NCI-H774 (cell line): ENCODE data around the gene EFNA1.

Source experiments
- DNase-seq: peaks from one replicate; lab custom pipeline; 2025; lab: John Stamatoyannopoulos, UW

The EFNA1 gene

GRCh38 chr1:155127105-155127966 lies at the start of gene EFNA1:
Gene EFNA1, plus strand, starts transcription at chr1:155127876. Its CDS starts 102 bp downstream, at chr1:155127978.
- DNase-seq, result peak; percentile 52

- peak; percentile 63 for DNase-seq
Measured at GRCh38 chr1:155078469-155079209, 49.0 kb upstream of the EFNA1 start, which contains the start of gene EFNA3. Gene EFNA3, plus strand, starts transcription at chr1:155078837. Its CDS starts 105 bp downstream, at chr1:155078942.

- no peak for DNase-seq
Measured at GRCh38 chr1:155079210-155079486, 48.5 kb upstream of the EFNA1 start.

GRCh38 chr1:155079487-155080311 lies 48.0 kb upstream of the EFNA1 start:
- no peak for DNase-seq

GRCh38 chr1:155080312-155081228 lies 47.1 kb upstream of the EFNA1 start:
- DNase-seq, result no peak

GRCh38 chr1:155081472-155082300 lies 46.0 kb upstream of the EFNA1 start:
- DNase-seq, result no peak

- DNase-seq, result no peak
Measured at GRCh38 chr1:155082301-155083051, 45.2 kb upstream of the EFNA1 start.

GRCh38 chr1:155083052-155083541 lies 44.6 kb upstream of the EFNA1 start:
- no peak for DNase-seq

GRCh38 chr1:155083865-155084721 lies 43.6 kb upstream of the EFNA1 start:
- no peak for DNase-seq

GRCh38 chr1:155084722-155085503 lies 42.8 kb upstream of the EFNA1 start:
- DNase-seq, result peak; percentile 91

GRCh38 chr1:155085504-155086127 lies 42.1 kb upstream of the EFNA1 start:
- no peak for DNase-seq

- peak; percentile 31 for DNase-seq
Measured at GRCh38 chr1:155086128-155086741, 41.4 kb upstream of the EFNA1 start.

GRCh38 chr1:155086856-155087535 lies 40.7 kb upstream of the EFNA1 start:
- no peak for DNase-seq

- DNase-seq, result peak; percentile 61
Measured at GRCh38 chr1:155091071-155092051, 36.3 kb upstream of the EFNA1 start.

- no peak for DNase-seq
Measured at GRCh38 chr1:155092131-155092530, 35.5 kb upstream of the EFNA1 start.
